ENCODE measurements around the gene JAK3.
A peak's percentile ranks its signal among the peaks of the same experiment; 100 is the strongest.

JAK3 gene

DNA sequence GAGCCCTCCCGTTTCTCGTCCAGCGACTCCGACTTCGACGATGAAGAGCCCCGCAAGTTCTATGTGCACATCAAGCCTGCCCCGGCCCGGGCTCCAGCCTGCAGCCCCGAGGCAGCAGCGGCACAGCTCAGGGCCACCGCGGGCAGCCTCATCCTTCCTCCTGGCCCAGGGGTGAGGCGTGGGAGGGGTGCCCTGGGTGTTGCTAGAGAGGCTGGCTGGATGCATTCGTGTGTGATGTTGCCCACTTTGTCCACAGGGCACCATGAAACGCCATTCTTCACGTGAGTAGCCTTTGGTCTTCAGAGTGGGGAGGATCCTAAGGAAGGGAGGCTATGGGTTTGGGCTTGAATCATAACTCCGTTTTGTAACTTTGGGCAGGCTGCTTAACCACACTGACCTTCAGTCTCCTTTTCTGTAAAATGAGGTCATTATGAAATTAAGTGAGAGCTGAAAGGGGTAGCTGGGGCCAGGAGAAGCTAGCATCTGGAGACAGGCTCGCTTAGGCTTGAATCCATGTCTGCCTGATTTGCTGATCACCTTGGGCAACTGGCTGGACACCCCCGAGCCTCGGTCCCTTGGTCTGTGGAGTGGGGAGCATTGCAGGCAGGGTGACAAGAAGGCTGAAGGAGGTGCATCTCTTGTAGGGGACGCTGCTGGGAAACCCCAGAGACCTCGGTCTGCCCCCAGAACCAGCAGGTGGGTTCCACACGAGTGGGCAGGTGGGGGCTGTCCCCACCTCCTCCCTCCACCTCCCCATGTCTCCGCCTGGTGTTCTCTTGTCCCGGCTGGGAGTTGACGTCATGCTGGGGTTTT lies 71.6 kb downstream of the JAK3 start:
- no peak for DNase-seq

GRCh38 chr19:17775245-17775927 lies 72.4 kb downstream of the JAK3 start:
- DNase-seq, result peak; percentile 15

All from fibroblast of skin of scalp (primary cell).